CD1c-positive myeloid dendritic cell (primary cell): ENCODE results near the gene ARHGDIB.
A peak's percentile ranks its signal among the peaks of the same experiment; 100 is the strongest.

Source experiments
- DNase-seq: peaks from one replicate; pipeline ENCODE4 v3.0.0-alpha.2; 2016; ENCODE audit errors: extremely low spot score

Gene ARHGDIB

GRCh38 chr12:14930299-14930698, 31.1 kb downstream of the ARHGDIB start:
- DNase-seq, result no peak

GRCh38 chr12:14928931-14929330, 32.5 kb downstream of the ARHGDIB start:
- DNase-seq, result no peak

GRCh38 chr12:14927267-14927666, 34.1 kb downstream of the ARHGDIB start:
- DNase-seq, result no peak

GRCh38 chr12:14924541-14924940, 36.9 kb downstream of the ARHGDIB start:
- no peak for DNase-seq

GRCh38 chr12:14923944-14924343, 37.5 kb downstream of the ARHGDIB start:
- DNase-seq, result no peak

- no peak for DNase-seq
Observed at GRCh38 chr12:14921218-14921617, 40.2 kb downstream of the ARHGDIB start.

GRCh38 chr12:14920475-14921126, 40.8 kb downstream of the ARHGDIB start:
- no peak for DNase-seq

- DNase-seq, result no peak
Observed at GRCh38 chr12:14919455-14919854, 41.9 kb downstream of the ARHGDIB start.

GRCh38 chr12:14915736-14916135, 45.7 kb downstream of the ARHGDIB start:
- DNase-seq, result no peak

GRCh38 chr12:14913381-14913781, 48.0 kb downstream of the ARHGDIB start:
- no peak for DNase-seq

GRCh38 chr12:14911131-14911530, 50.3 kb downstream of the ARHGDIB start:
- DNase-seq, result no peak

- DNase-seq, result no peak
Observed at GRCh38 chr12:14910090-14910915, 51.1 kb downstream of the ARHGDIB start.

- DNase-seq, result peak; percentile 7
Observed at GRCh38 chr12:14907953-14908352, 53.4 kb downstream of the ARHGDIB start.

GRCh38 chr12:14906114-14906513, 55.3 kb downstream of the ARHGDIB start:
- DNase-seq, result no peak

GRCh38 chr12:14905269-14906004, 56.0 kb downstream of the ARHGDIB start:
- DNase-seq, result no peak

GRCh38 chr12:14904854-14905253, 56.5 kb downstream of the ARHGDIB start:
- no peak for DNase-seq

GRCh38 chr12:14903386-14904098, 57.9 kb downstream of the ARHGDIB start:
- no peak for DNase-seq

GRCh38 chr12:14902465-14902864, 58.9 kb downstream of the ARHGDIB start:
- DNase-seq, result no peak

GRCh38 chr12:14901228-14901562, 60.2 kb downstream of the ARHGDIB start:
- no peak for DNase-seq

- DNase-seq, result no peak
Observed at GRCh38 chr12:14900521-14901227, 60.7 kb downstream of the ARHGDIB start.

- DNase-seq, result no peak
Observed at GRCh38 chr12:14896521-14897169, 64.8 kb downstream of the ARHGDIB start.
